WTC11 (cell line): ENCODE measurements around the gene MAGOH.

ENCODE experiments used
- SP1 ChIP-seq: sonication (generic); formaldehyde crosslinking; conservative IDR thresholded peaks from 2 replicates; pipeline ENCODE4 v1.8.1; 2022; ENCODE audit warnings: missing genetic modification reagents
- TF ChIP-seq, protein P1 (sequence below): sonication (generic); formaldehyde crosslinking; IDR thresholded peaks from 2 replicates; pipeline ENCODE4 v1.8.1; 2023; ENCODE audit warnings: mild to moderate bottlenecking, missing genetic modification reagents
- TF ChIP-seq, protein P2 (sequence below): sonication (generic); formaldehyde crosslinking; conservative IDR thresholded peaks from 2 replicates; pipeline ENCODE4 v1.8.1; 2022; ENCODE audit warnings: mild to moderate bottlenecking, missing genetic modification reagents
- TF ChIP-seq, protein P3 (sequence below): sonication (generic); formaldehyde crosslinking; IDR thresholded peaks from 2 replicates; pipeline ENCODE4 v1.8.1; 2022; ENCODE audit warnings: low read depth, missing genetic modification reagents, borderline replicate concordance
- TF ChIP-seq, protein P4 (sequence below): fragments of 200-600 bp; IDR thresholded peaks from 2 replicates; pipeline ENCODE4 v1.8.0; 2022; ENCODE audit warnings: antibody characterized with exemption

DNA sequence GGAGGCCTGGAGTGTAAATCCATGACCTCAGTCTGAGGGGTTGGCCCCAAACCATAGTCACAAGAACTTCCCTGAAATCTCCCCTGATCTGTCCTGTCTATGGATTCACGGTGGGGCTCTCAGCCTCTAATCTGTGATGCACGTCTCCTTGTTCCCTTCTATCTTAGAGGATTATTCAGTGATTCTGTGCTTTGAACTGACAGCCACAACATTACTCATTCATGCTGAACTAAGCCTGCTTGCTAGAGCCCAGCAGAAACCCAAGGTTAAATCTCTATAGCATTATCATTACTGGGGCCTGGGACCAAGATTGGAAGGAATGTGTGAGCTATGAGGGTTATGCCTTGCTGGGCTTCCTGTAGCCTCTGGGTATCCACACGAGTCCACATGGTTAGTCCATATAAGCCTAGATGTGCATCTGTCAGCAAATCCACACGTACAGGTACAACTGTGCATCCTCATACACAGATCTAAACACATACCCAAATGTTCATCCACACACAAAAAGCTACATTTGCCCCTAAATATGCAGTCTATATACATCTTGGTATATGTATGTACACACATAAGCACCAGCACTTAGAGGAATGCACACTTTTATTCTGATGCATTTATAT, 22.4 kb upstream of the MAGOH start:
- TF ChIP-seq, protein P1, sequence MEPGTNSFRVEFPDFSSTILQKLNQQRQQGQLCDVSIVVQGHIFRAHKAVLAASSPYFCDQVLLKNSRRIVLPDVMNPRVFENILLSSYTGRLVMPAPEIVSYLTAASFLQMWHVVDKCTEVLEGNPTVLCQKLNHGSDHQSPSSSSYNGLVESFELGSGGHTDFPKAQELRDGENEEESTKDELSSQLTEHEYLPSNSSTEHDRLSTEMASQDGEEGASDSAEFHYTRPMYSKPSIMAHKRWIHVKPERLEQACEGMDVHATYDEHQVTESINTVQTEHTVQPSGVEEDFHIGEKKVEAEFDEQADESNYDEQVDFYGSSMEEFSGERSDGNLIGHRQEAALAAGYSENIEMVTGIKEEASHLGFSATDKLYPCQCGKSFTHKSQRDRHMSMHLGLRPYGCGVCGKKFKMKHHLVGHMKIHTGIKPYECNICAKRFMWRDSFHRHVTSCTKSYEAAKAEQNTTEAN (CRISPR knock-in tag) = no peak
- TF ChIP-seq, protein P2, sequence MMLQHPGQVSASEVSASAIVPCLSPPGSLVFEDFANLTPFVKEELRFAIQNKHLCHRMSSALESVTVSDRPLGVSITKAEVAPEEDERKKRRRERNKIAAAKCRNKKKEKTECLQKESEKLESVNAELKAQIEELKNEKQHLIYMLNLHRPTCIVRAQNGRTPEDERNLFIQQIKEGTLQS = no peak
- TF ChIP-seq, protein P3, sequence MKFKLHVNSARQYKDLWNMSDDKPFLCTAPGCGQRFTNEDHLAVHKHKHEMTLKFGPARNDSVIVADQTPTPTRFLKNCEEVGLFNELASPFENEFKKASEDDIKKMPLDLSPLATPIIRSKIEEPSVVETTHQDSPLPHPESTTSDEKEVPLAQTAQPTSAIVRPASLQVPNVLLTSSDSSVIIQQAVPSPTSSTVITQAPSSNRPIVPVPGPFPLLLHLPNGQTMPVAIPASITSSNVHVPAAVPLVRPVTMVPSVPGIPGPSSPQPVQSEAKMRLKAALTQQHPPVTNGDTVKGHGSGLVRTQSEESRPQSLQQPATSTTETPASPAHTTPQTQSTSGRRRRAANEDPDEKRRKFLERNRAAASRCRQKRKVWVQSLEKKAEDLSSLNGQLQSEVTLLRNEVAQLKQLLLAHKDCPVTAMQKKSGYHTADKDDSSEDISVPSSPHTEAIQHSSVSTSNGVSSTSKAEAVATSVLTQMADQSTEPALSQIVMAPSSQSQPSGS (CRISPR knock-in tag) = no peak
- no peak for TF ChIP-seq SP1 (CRISPR knock-in tag)
- TF ChIP-seq, protein P4, sequence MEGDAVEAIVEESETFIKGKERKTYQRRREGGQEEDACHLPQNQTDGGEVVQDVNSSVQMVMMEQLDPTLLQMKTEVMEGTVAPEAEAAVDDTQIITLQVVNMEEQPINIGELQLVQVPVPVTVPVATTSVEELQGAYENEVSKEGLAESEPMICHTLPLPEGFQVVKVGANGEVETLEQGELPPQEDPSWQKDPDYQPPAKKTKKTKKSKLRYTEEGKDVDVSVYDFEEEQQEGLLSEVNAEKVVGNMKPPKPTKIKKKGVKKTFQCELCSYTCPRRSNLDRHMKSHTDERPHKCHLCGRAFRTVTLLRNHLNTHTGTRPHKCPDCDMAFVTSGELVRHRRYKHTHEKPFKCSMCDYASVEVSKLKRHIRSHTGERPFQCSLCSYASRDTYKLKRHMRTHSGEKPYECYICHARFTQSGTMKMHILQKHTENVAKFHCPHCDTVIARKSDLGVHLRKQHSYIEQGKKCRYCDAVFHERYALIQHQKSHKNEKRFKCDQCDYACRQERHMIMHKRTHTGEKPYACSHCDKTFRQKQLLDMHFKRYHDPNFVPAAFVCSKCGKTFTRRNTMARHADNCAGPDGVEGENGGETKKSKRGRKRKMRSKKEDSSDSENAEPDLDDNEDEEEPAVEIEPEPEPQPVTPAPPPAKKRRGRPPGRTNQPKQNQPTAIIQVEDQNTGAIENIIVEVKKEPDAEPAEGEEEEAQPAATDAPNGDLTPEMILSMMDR = no peak
